Measurements from ENCODE around the gene PTPRC.

Gene PTPRC

GRCh38 chr1:198655459-198656121, 16.8 kb downstream of the PTPRC start:
- no peaks in the 10 kb centered on the region for H3K36me3 ChIP-seq
- H3K9me3 ChIP-seq (ENCODE audit: severe bottlenecking), result no peaks in the 10 kb centered on the region
- H3K27ac ChIP-seq, result no peak overlapping the region
- H3K4me3 ChIP-seq (ENCODE audit: low read depth, low read length), result no peak overlapping the region
- H3K27me3 ChIP-seq (ENCODE audit: insufficient read depth, low read depth, severe bottlenecking), result no peaks in the 10 kb centered on the region
- TF ChIP-seq, protein P1, sequence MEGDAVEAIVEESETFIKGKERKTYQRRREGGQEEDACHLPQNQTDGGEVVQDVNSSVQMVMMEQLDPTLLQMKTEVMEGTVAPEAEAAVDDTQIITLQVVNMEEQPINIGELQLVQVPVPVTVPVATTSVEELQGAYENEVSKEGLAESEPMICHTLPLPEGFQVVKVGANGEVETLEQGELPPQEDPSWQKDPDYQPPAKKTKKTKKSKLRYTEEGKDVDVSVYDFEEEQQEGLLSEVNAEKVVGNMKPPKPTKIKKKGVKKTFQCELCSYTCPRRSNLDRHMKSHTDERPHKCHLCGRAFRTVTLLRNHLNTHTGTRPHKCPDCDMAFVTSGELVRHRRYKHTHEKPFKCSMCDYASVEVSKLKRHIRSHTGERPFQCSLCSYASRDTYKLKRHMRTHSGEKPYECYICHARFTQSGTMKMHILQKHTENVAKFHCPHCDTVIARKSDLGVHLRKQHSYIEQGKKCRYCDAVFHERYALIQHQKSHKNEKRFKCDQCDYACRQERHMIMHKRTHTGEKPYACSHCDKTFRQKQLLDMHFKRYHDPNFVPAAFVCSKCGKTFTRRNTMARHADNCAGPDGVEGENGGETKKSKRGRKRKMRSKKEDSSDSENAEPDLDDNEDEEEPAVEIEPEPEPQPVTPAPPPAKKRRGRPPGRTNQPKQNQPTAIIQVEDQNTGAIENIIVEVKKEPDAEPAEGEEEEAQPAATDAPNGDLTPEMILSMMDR (IDR thresholded peaks at IDR 0.05; ENCODE audit: low read depth, low read length), result no peak
- no peak for DNase-seq

DNA sequence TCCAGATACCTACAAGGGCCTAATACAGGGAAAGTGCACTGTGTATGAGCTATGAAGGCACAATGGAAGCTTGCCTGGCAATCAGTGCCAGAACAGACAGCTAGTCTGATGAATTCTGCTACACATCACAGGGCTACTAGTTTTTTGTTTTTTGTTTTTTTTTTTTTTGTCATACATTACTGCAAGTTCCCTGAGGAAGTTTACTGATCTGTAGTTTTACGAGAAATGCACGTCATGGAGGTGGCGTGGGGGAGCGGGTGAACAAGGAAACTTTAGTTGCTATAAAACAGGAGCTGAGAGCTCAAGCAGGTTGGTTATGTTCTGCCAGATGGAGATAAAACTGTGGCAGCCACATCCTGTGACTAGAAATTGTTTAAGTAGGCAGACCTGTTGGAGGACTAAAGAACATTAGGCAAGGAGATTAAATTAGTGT, 17.7 kb downstream of the PTPRC start:
- H3K27ac ChIP-seq, result no peak overlapping the region
- H3K27me3 ChIP-seq (ENCODE audit: insufficient read depth, low read depth, severe bottlenecking), result no peaks in the 10 kb centered on the region
- TF ChIP-seq, protein P1 (IDR thresholded peaks at IDR 0.05; ENCODE audit: low read depth, low read length), result no peak
- DNase-seq, result no peak
- no peaks in the 10 kb centered on the region for H3K36me3 ChIP-seq
- no peaks in the 10 kb centered on the region for H3K9me3 ChIP-seq (ENCODE audit: severe bottlenecking)
- no peak overlapping the region for H3K4me3 ChIP-seq (ENCODE audit: low read depth, low read length)

GRCh38 chr1:198657550-198658064, 18.8 kb downstream of the PTPRC start:
- Histone ChIP-seq H3K27ac (no peak overlapping the region), H3K9me3 (ENCODE audit: severe bottlenecking) (no peaks in the 10 kb centered on the region), H3K36me3 (no peaks in the 10 kb centered on the region), H3K27me3 (ENCODE audit: insufficient read depth, low read depth, severe bottlenecking) (no peaks in the 10 kb centered on the region), H3K4me3 (ENCODE audit: low read depth, low read length) (no peak overlapping the region)
- TF ChIP-seq, protein P1 (IDR thresholded peaks at IDR 0.05; ENCODE audit: low read depth, low read length), result no peak
- no peak for DNase-seq

DNA sequence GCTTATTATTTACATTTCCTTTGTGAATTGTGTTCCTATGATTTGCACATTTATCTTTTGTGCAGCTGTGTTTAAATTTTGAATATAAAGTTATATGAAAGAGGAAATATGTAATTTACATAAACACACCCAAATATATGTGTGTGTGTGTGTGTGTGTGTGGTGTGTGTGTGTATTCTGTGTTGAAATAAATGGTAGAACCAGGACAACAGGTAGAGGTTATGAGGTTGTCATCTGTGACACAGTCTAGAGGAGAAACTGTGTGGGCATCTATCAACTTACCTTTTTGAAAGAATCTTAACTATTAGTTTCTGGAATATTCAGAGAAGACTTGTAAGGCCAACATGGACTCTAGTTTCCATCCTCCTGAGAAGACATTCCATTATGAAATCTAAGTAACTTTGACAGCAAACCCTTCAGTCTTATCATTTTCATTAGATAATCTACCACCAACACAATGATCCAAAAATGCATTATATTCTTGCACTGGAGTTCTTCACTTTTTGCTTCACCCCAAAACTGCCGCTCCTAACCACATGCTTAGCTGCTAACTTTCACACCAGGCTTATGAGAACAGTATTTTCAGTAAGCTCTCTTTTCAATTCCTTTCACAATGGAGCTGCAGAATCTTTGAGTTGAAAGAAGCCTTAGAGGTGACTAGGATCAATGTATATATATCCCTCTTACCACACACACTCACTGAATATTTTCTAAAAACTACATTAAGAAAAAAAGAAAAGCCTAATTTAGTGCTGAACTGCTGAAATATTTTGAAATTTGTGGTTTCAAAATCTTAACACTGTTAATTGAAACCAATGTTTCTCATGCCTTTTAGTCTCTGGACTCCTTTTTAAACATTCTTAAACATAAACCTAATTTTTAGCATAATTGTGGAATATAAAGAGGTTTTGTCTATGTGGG, 21.8 kb downstream of the PTPRC start:
- no peaks in the 10 kb centered on the region for H3K36me3 ChIP-seq
- DNase-seq, result no peak
- no peaks in the 10 kb centered on the region for H3K27me3 ChIP-seq (ENCODE audit: insufficient read depth, low read depth, severe bottlenecking)
- TF ChIP-seq, protein P1 (IDR thresholded peaks at IDR 0.05; ENCODE audit: low read depth, low read length), result no peak
- H3K27ac ChIP-seq, result no peak overlapping the region
- H3K4me3 ChIP-seq (ENCODE audit: low read depth, low read length), result no peak overlapping the region
- no peaks in the 10 kb centered on the region for H3K9me3 ChIP-seq (ENCODE audit: severe bottlenecking)

DNA sequence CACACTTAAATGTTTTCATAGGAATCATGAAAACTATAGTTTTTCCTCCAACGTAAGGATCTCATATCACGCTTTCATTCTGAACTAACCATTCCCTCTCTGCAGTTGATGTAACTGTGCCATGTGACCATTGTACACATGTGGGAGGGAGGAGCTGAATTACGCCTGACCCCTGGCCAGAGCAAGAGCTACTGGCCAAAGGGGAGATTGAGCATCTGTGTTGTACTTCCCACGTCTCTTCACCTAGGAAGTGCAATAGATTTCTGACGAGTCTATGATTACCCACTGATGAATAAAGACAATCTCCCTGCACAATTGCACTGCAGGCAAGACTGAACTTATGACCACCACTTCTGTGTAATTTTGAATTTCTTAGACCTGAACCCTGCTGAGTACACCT, 24.0 kb downstream of the PTPRC start:
- DNase-seq, result no peak
- TF ChIP-seq, protein P1 (IDR thresholded peaks at IDR 0.05; ENCODE audit: low read depth, low read length), result no peak
- Histone ChIP-seq H3K27ac (no peak overlapping the region), H3K27me3 (ENCODE audit: insufficient read depth, low read depth, severe bottlenecking) (no peaks in the 10 kb centered on the region), H3K4me3 (ENCODE audit: low read depth, low read length) (no peak overlapping the region), H3K36me3 (no peaks in the 10 kb centered on the region), H3K9me3 (ENCODE audit: severe bottlenecking) (no peaks in the 10 kb centered on the region)
